Bronchial epithelial cell (primary cell): Measurements from ENCODE around the gene LMO7. TPM values are rescaled to one million over a fixed set of nuclear protein-coding genes. Genes with fewer than 3 reads are reported as not detected.

Experiments
- DNase-seq: peaks from one replicate; pipeline ENCODE4 v3.0.0-alpha.2; 2010; ENCODE audit warnings: low read depth
- FAIRE-seq: peaks from 2 replicates; lab custom pipeline; 2011; peaks lifted over from hg19 to GRCh38; lab: Jason Lieb, UNC
- H3K27me3 ChIP-seq: 2 replicates; pipeline ENCODE4 v1.5.1; 2011; ENCODE audit warnings: low read length; ENCODE audit not compliant: control insufficient read depth, insufficient read depth
- H3K36me3 ChIP-seq: 2 replicates; pipeline ENCODE4 v1.5.1; 2011; ENCODE audit warnings: low read length; ENCODE audit not compliant: control insufficient read depth, insufficient read depth
- H3K4me3 ChIP-seq: 2 replicates; pipeline ENCODE4 v1.5.1; 2011; ENCODE audit warnings: mild to moderate bottlenecking, low read depth, low read length, control low read depth
- total RNA-seq: library from RNA; depleted of rRNA; stranded (reverse); fragments of >200 nt; gene quantifications from 2 replicates; pipeline ENCODE4 v1.2.1, GENCODE V29; 2014
- TF ChIP-seq, protein P1 (sequence below): IDR thresholded peaks from 2 replicates; pipeline ENCODE4 v1.5.1; 2011; ENCODE audit warnings: mild to moderate bottlenecking, moderate library complexity, low read length, control low read depth, inconsistent platforms; ENCODE audit not compliant: insufficient read depth, severe bottlenecking

Gene LMO7
- total RNA-seq, 1 donor from 2014 or later = 150 TPM

DNA sequence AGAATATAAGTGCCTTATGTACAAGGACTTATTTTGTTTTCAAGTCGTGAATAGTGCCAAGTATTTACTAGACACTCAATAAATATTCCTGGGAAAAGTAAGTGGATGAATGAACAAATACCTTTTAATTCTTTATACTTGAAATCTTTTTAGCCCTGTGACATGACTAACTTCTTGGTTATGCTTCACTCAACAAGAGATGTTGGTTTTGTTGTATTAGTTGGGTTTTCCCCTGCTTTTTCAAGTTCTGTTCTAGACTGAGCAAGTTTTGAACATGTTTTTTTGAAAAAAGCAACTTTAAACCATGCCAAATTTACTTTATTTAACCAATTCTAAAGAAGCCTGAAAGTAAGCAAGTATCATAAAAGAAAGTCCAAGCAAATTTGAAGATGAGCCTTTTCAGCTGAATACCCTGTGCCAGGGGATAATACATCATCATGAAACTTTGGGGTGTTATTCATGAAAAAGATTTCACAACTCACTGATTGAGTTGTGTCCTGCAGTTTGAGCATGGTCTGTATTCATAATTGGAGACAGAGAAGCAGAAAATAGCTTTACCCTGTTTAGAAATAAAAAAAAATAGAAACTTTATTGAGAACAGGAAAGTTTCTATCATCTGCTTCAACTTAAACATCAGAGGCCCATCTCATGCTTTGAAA lies 11.1 kb downstream of the LMO7 start:
- Histone ChIP-seq H3K4me3 (no peak overlapping the region), H3K27me3 (no peaks in the 10 kb centered on the region), H3K36me3 (no peaks in the 10 kb centered on the region)
- DNase-seq (peak; percentile 52), FAIRE-seq (no peak)
- TF ChIP-seq, protein P1, sequence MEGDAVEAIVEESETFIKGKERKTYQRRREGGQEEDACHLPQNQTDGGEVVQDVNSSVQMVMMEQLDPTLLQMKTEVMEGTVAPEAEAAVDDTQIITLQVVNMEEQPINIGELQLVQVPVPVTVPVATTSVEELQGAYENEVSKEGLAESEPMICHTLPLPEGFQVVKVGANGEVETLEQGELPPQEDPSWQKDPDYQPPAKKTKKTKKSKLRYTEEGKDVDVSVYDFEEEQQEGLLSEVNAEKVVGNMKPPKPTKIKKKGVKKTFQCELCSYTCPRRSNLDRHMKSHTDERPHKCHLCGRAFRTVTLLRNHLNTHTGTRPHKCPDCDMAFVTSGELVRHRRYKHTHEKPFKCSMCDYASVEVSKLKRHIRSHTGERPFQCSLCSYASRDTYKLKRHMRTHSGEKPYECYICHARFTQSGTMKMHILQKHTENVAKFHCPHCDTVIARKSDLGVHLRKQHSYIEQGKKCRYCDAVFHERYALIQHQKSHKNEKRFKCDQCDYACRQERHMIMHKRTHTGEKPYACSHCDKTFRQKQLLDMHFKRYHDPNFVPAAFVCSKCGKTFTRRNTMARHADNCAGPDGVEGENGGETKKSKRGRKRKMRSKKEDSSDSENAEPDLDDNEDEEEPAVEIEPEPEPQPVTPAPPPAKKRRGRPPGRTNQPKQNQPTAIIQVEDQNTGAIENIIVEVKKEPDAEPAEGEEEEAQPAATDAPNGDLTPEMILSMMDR = no peak

DNA sequence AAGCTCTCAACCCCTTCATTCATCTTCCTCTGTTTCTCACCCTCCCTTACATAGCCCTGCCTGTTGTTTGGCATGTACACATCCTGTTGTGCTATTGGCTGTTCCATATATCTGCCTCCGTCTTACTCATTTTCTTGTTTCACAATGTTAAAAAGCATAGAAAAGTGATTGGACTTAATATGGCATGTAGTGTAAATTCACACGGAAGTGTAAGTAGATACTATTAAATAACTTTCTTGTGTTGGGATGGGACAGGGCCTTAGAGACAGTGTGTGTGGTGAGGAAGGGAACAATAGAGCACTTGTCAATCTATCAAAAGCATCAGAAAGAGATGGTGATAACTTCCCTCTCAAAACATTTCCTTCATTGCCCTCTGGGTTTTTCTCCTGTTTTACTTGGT lies 12.3 kb downstream of the LMO7 start:
- TF ChIP-seq, protein P1 = no peak
- H3K4me3 ChIP-seq = no peak overlapping the region
- H3K27me3 ChIP-seq = no peaks in the 10 kb centered on the region
- DNase-seq = peak; percentile 33
- FAIRE-seq = no peak
- H3K36me3 ChIP-seq = no peaks in the 10 kb centered on the region

- no peaks in the 10 kb centered on the region for H3K36me3 ChIP-seq
- H3K27me3 ChIP-seq = no peaks in the 10 kb centered on the region
- FAIRE-seq (no peak), DNase-seq (no peak)
- no peak overlapping the region for H3K4me3 ChIP-seq
- TF ChIP-seq, protein P1 = no peak
These were observed 14.9 kb downstream of the LMO7 start for GRCh38 chr13:75651013-75651412.

- TF ChIP-seq, protein P1 = no peak
- no peak for FAIRE-seq
These were observed 16.6 kb downstream of the LMO7 start for GRCh38 chr13:75652726-75653125.

GRCh38 chr13:75656425-75656989 lies 20.4 kb downstream of the LMO7 start:
- no peaks in the 10 kb centered on the region for H3K36me3 ChIP-seq
- H3K27me3 ChIP-seq = no peaks in the 10 kb centered on the region
- H3K4me3 ChIP-seq = no peak overlapping the region
- TF ChIP-seq, protein P1 = no peak
- DNase-seq = peak; percentile 25
- peak; percentile 28 for FAIRE-seq

More at GRCh38 chr13:75652726-75653125, 16.6 kb downstream of the LMO7 start:
- DNase-seq = no peak
- Histone ChIP-seq H3K36me3 (no peaks in the 10 kb centered on the region), H3K27me3 (no peaks in the 10 kb centered on the region), H3K4me3 (no peak overlapping the region)

- FAIRE-seq (no peak), DNase-seq (no peak)
- Histone ChIP-seq H3K27me3 (no peaks in the 10 kb centered on the region), H3K36me3 (no peaks in the 10 kb centered on the region), H3K4me3 (no peak overlapping the region)
- TF ChIP-seq, protein P1 = no peak
These were observed 21.0 kb downstream of the LMO7 start for GRCh38 chr13:75657111-75657510.
